Measurements from ENCODE around the gene EYA3.
"Not testable (repeated sequence)": the region's sequence is repeated elsewhere in the genome, so short reads cannot be mapped to it uniquely, and the experiment has no call there.

DNA sequence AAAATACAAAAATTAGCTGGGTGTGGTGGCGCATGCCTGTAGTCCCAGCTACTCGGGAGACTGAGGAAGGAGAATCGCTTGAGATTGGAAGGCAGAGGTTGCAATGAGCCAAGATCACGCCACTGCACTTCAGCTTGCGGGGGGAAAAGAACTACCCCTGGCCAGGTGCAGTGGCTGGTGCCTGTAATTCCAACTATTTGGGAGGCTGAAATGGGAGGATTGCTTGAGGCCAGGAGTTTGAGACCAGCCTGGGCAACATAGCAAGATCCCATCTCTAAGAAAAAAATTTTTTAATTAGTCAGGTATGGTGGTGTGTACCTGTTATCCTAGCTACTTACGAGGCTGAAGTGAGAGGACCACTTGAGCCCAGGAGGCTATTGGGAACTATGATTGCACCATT is 93.9 kb downstream of the EYA3 start:
- TF ChIP-seq, protein P1, sequence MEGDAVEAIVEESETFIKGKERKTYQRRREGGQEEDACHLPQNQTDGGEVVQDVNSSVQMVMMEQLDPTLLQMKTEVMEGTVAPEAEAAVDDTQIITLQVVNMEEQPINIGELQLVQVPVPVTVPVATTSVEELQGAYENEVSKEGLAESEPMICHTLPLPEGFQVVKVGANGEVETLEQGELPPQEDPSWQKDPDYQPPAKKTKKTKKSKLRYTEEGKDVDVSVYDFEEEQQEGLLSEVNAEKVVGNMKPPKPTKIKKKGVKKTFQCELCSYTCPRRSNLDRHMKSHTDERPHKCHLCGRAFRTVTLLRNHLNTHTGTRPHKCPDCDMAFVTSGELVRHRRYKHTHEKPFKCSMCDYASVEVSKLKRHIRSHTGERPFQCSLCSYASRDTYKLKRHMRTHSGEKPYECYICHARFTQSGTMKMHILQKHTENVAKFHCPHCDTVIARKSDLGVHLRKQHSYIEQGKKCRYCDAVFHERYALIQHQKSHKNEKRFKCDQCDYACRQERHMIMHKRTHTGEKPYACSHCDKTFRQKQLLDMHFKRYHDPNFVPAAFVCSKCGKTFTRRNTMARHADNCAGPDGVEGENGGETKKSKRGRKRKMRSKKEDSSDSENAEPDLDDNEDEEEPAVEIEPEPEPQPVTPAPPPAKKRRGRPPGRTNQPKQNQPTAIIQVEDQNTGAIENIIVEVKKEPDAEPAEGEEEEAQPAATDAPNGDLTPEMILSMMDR (conservative IDR thresholded peaks at IDR 0.05; ENCODE audit: low read depth, low read length): not testable (repeated sequence)
- TF ChIP-seq EZH2 (IDR thresholded peaks at IDR 0.05; ENCODE audit: low read length, unreplicated experiment): not testable (repeated sequence)

All from PC-3 (cell line).